ENCODE data around the gene CYTL1.

GRCh38 chr4:4981427-4981826, 37.8 kb downstream of the CYTL1 start:
- TF ChIP-seq CTCF (IDR thresholded peaks at IDR 0.05; ENCODE audit: low read depth, low read length) (no peak), EZH2phosphoT487 (IDR thresholded peaks at IDR 0.05; ENCODE audit: low read depth) (no peak)

Data from OCI-LY3 (cell line).